CD4-positive, CD25-positive, alpha-beta regulatory T cell (primary cell): Measurements from ENCODE around the gene MYO5B. TPM values are rescaled to one million over a fixed set of nuclear protein-coding genes. Genes with fewer than 3 reads are reported as not detected.
"Not testable (repeated sequence)": the region's sequence is repeated elsewhere in the genome, so short reads cannot be mapped to it uniquely, and the experiment has no call there.

Source experiments
- ATAC-seq, 2 donors: fragments of 150-1000 bp; cut with Tn5 transposase; one replicate each; pipeline ENCODE4 v1.10.0; 2021; ENCODE audit warnings: low read depth in 2 of 2, moderate number of reproducible peaks in 2 of 2, moderate library complexity in 1 of 2
- DNase-seq, 3 donors: peaks; one replicate each; pipeline versions ENCODE4 v3.0.0 to v3.0.0-alpha.2; 2012 to 2022; ENCODE audit warnings: mixed read lengths in 1 of 3
- H3K27ac ChIP-seq: one replicate; pipeline ENCODE4 v1.7.0; 2013; ENCODE audit warnings: mild to moderate bottlenecking, low read length; ENCODE audit not compliant: insufficient read depth, poor library complexity, severe bottlenecking
- H3K27me3 ChIP-seq: one replicate; pipeline ENCODE4 v1.7.0; 2013; ENCODE audit warnings: low read length; ENCODE audit not compliant: control insufficient read depth, insufficient read depth
- H3K36me3 ChIP-seq: one replicate; pipeline ENCODE4 v1.7.0; 2013; ENCODE audit warnings: mild to moderate bottlenecking, low read length, moderate library complexity; ENCODE audit not compliant: control insufficient read depth, insufficient read depth
- H3K4me1 ChIP-seq: 2 replicates; pipeline ENCODE4 v1.7.0; 2013; ENCODE audit warnings: mild to moderate bottlenecking, low read length; ENCODE audit not compliant: insufficient read depth, control insufficient read depth, poor library complexity, severe bottlenecking
- H3K4me3 ChIP-seq: one replicate; pipeline ENCODE4 v1.7.0; 2013; ENCODE audit warnings: low read depth, mild to moderate bottlenecking, low read length, moderate library complexity
- H3K9me3 ChIP-seq, 2 experiments: 1 replicate in 1 of 2; 2 replicates in 1 of 2; pipeline ENCODE4 v1.7.0; 2013; ENCODE audit warnings: low read length in 2 of 2, mild to moderate bottlenecking in 1 of 2, moderate library complexity in 1 of 2; ENCODE audit not compliant: control insufficient read depth in 2 of 2
- H3K27ac Mint-ChIP-seq, 3 donors: one replicate each; pipeline ENCODE4 v1.8.0; 2020 to 2022; ENCODE audit warnings: mild to moderate bottlenecking in 3 of 3, mixed read lengths in 3 of 3, moderate library complexity in 2 of 3
- H3K27me3 Mint-ChIP-seq: one replicate; pipeline ENCODE4 v1.8.0; 2022; ENCODE audit warnings: mild to moderate bottlenecking, mixed read lengths
- H3K36me3 Mint-ChIP-seq: one replicate; pipeline ENCODE4 v1.8.0; 2020; ENCODE audit warnings: mixed read lengths
- H3K4me1 Mint-ChIP-seq, 4 donors: one replicate each; pipeline ENCODE4 v1.8.0; 2020 to 2022; ENCODE audit warnings: mixed read lengths in 4 of 4, mild to moderate bottlenecking in 1 of 4
- H3K4me3 Mint-ChIP-seq, 4 donors: one replicate each; pipeline ENCODE4 v1.8.0; 2020 to 2022; ENCODE audit warnings: mild to moderate bottlenecking in 4 of 4, mixed read lengths in 4 of 4, moderate library complexity in 3 of 4
- H3K9me3 Mint-ChIP-seq, 7 donors: one replicate each; pipeline ENCODE4 v1.8.0; 2020 to 2022; ENCODE audit warnings: mixed read lengths in 7 of 7, mild to moderate bottlenecking in 3 of 7, moderate library complexity in 2 of 7
- polyA plus RNA-seq, 4 donors: library from polyadenylated mRNA; unstranded; fragments of 300-500 nt; fragmentation: Illumina TruSeq; gene quantifications; one replicate each; pipeline ENCODE4 v1.2.3, GENCODE V29; 2021
- total RNA-seq: library from RNA; stranded (reverse); gene quantifications from one replicate; pipeline ENCODE4 v1.2.3, GENCODE V29; 2022

Gene MYO5B
- total and polyA plus RNA-seq, 5 donors from 2014 or later, result 0.02 to 0.03 TPM; not detected in 3

- H3K9me3 ChIP-seq, H3K27me3 Mint-ChIP-seq, H3K4me3 Mint-ChIP-seq, H3K4me3 ChIP-seq, H3K27me3 ChIP-seq, H3K27ac ChIP-seq, H3K9me3 Mint-ChIP-seq, DNase-seq, ATAC-seq: not testable (repeated sequence)
- Mint-ChIP-seq H3K4me1 (peaks cover 22 to 41% (median 34%) of the 10 kb centered on the region in 4 donors), H3K27ac (peak overlapping the region in 1 of 3 donors; percentile 78), H3K36me3 (peaks cover 29% of the 10 kb centered on the region)
- Histone ChIP-seq H3K4me1 (peaks cover 29% of the 10 kb centered on the region), H3K36me3 (peaks cover 32% of the 10 kb centered on the region)
These were observed 405.3 kb downstream of the MYO5B start for GRCh38 chr18:49789560-49790134.

- ATAC-seq (no peak), DNase-seq (peak in 1 of 3 donors; percentile 51)
- H3K9me3 ChIP-seq, result no peaks in the 10 kb centered on the region
- H3K9me3 Mint-ChIP-seq, result no peaks in the 10 kb centered on the region
- no peaks in the 10 kb centered on the region for H3K27me3 ChIP-seq
- peak overlapping the region; percentile 7 for H3K27ac ChIP-seq
- H3K36me3 Mint-ChIP-seq, result peaks cover 34% of the 10 kb centered on the region
- peaks cover 33% of the 10 kb centered on the region for H3K36me3 ChIP-seq
- H3K4me1 ChIP-seq, result peaks cover 29% of the 10 kb centered on the region
- H3K4me3 Mint-ChIP-seq, result peak overlapping the region; percentile 65 to 76 (median 72)
- H3K4me1 Mint-ChIP-seq, result peaks cover 27 to 52% (median 38%) of the 10 kb centered on the region in 4 donors
- H3K4me3 ChIP-seq, result peak overlapping the region; percentile 75
- peak overlapping the region; percentile 56 to 78 (median 76) for H3K27ac Mint-ChIP-seq
- H3K27me3 Mint-ChIP-seq, result no peaks in the 10 kb centered on the region
These were observed 406.5 kb downstream of the MYO5B start for GRCh38 chr18:49788327-49788898.

- DNase-seq, result peak in 2 of 3 donors; percentile 24 to 65
- H3K27ac Mint-ChIP-seq, result no peak overlapping the region
- H3K4me3 Mint-ChIP-seq, result peak overlapping the region; percentile 1 to 48 (median 40)
- Histone ChIP-seq H3K27me3 (no peaks in the 10 kb centered on the region), H3K27ac (peak overlapping the region; percentile 28), H3K36me3 (peaks cover 23% of the 10 kb centered on the region), H3K9me3 (no peaks in the 10 kb centered on the region), H3K4me3 (peak overlapping the region; percentile 29), H3K4me1 (peaks cover 29% of the 10 kb centered on the region)
- H3K27me3 Mint-ChIP-seq, result no peaks in the 10 kb centered on the region
- H3K4me1 Mint-ChIP-seq, result peaks cover 27 to 52% (median 38%) of the 10 kb centered on the region in 4 donors
- ATAC-seq, result peak in 1 of 2 donors; percentile 52
- peaks cover 39% of the 10 kb centered on the region for H3K36me3 Mint-ChIP-seq
- peaks cover 0 to 2% (median 0%) of the 10 kb centered on the region in 7 donors for H3K9me3 Mint-ChIP-seq
These were observed 408.8 kb downstream of the MYO5B start for GRCh38 chr18:49786019-49786720.

GRCh38 chr18:49784427-49785185 lies 410.3 kb downstream of the MYO5B start:
- Mint-ChIP-seq H3K4me3 (no peak overlapping the region), H3K4me1 (peaks cover 27 to 52% (median 38%) of the 10 kb centered on the region in 4 donors), H3K27me3 (no peaks in the 10 kb centered on the region), H3K36me3 (peaks cover 39% of the 10 kb centered on the region), H3K27ac (peak overlapping the region in 2 of 3 donors; percentile 26 to 50), H3K9me3 (peaks cover 0 to 2% (median 0%) of the 10 kb centered on the region in 7 donors)
- no peak overlapping the region for H3K4me3 ChIP-seq
- peaks cover 14% of the 10 kb centered on the region for H3K36me3 ChIP-seq
- no peak overlapping the region for H3K27ac ChIP-seq
- no peaks in the 10 kb centered on the region for H3K9me3 ChIP-seq
- no peaks in the 10 kb centered on the region for H3K27me3 ChIP-seq
- H3K4me1 ChIP-seq, result peaks cover 29% of the 10 kb centered on the region
- ATAC-seq, result no peak
- no peak for DNase-seq

GRCh38 chr18:49783631-49784030 lies 411.3 kb downstream of the MYO5B start:
- not testable (repeated sequence) for H3K4me3 Mint-ChIP-seq, ATAC-seq, H3K27ac Mint-ChIP-seq, H3K9me3 ChIP-seq, H3K27ac ChIP-seq, H3K4me3 ChIP-seq, DNase-seq, H3K9me3 Mint-ChIP-seq, H3K27me3 Mint-ChIP-seq, H3K27me3 ChIP-seq
- peaks cover 45% of the 10 kb centered on the region for H3K36me3 Mint-ChIP-seq
- peaks cover 18% of the 10 kb centered on the region for H3K36me3 ChIP-seq
- peaks cover 25% of the 10 kb centered on the region for H3K4me1 ChIP-seq
- peaks cover 20 to 45% (median 30%) of the 10 kb centered on the region in 4 donors for H3K4me1 Mint-ChIP-seq

GRCh38 chr18:49778826-49779465 lies 416.0 kb downstream of the MYO5B start:
- H3K27me3 Mint-ChIP-seq, result no peaks in the 10 kb centered on the region
- peaks cover 2 to 23% (median 7%) of the 10 kb centered on the region in 7 donors for H3K9me3 Mint-ChIP-seq
- Histone ChIP-seq H3K27ac (no peak overlapping the region), H3K27me3 (no peaks in the 10 kb centered on the region), H3K4me1 (no peaks in the 10 kb centered on the region), H3K4me3 (no peak overlapping the region), H3K9me3 (peaks cover 0 to 2% of the 10 kb centered on the region in 2 experiments), H3K36me3 (peaks cover 15% of the 10 kb centered on the region)
- H3K4me3 Mint-ChIP-seq, result no peak overlapping the region
- DNase-seq (no peak), ATAC-seq (no peak)
- H3K27ac Mint-ChIP-seq, result peak overlapping the region in 1 of 3 donors; percentile 17
- peaks cover 46% of the 10 kb centered on the region for H3K36me3 Mint-ChIP-seq
- H3K4me1 Mint-ChIP-seq, result peaks cover 0 to 4% (median under 1%) of the 10 kb centered on the region in 4 donors
